ENCODE measurements around the gene PGBD1.

Gene PGBD1

DNA sequence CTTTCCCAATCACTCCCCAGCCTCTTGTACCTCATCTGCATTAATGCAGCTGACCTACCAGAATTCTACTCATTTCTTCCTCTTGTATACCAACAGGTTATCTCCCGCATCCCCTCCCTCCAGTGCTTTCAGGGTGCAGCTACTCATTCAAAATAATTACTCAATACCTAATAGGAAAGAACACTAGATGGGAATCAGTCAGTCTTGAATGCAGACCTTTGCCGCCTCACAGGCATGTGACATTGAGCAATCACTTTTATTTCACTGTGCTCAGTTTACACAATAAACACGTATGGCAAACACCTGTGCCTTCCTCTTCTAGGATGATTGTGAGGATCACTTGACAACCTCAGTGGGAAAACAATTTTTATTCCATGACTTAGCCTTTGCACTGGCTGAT is 41.3 kb downstream of the PGBD1 start:
- H3K4me3 ChIP-seq (ENCODE audit: low read length), result no peak overlapping the region
- no peak for DNase-seq (ENCODE audit: low read depth)
- TF ChIP-seq, protein P1, sequence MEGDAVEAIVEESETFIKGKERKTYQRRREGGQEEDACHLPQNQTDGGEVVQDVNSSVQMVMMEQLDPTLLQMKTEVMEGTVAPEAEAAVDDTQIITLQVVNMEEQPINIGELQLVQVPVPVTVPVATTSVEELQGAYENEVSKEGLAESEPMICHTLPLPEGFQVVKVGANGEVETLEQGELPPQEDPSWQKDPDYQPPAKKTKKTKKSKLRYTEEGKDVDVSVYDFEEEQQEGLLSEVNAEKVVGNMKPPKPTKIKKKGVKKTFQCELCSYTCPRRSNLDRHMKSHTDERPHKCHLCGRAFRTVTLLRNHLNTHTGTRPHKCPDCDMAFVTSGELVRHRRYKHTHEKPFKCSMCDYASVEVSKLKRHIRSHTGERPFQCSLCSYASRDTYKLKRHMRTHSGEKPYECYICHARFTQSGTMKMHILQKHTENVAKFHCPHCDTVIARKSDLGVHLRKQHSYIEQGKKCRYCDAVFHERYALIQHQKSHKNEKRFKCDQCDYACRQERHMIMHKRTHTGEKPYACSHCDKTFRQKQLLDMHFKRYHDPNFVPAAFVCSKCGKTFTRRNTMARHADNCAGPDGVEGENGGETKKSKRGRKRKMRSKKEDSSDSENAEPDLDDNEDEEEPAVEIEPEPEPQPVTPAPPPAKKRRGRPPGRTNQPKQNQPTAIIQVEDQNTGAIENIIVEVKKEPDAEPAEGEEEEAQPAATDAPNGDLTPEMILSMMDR (IDR thresholded peaks at IDR 0.05; ENCODE audit: insufficient read depth, low read depth, low read length, missing control alignments), result no peak

DNA sequence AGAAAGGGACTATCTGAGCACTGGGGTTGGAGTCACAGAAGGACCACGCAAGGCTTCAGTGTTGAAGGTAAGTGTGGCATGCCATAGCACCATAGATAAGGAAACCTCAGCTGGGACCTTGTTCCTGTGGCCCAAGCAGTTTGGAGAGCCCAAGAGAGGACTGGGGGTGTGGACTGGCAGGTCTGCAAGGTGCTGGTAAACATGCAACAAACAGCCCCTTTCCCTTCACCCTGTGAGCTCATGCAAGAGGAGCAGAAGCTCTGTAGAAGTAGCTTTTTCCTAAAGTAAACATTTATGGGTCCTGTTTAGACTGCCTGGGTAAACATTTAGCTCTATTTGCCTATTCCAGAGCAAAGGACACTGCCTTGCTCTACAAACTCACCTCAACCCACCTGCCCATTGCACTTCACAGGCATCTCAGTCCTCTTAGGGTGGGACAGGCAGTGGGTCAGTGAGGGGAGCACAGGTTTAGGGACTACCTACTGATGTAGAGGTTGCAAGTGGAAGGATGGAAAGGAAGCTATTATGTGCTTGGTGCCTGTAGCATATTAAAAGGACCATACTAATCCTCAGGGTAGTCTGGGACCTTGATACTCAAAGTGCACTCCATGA is 42.5 kb downstream of the PGBD1 start:
- H3K4me3 ChIP-seq (ENCODE audit: low read length), result no peak overlapping the region
- TF ChIP-seq, protein P1 (IDR thresholded peaks at IDR 0.05; ENCODE audit: insufficient read depth, low read depth, low read length, missing control alignments), result no peak
- DNase-seq (ENCODE audit: low read depth), result no peak

DNA sequence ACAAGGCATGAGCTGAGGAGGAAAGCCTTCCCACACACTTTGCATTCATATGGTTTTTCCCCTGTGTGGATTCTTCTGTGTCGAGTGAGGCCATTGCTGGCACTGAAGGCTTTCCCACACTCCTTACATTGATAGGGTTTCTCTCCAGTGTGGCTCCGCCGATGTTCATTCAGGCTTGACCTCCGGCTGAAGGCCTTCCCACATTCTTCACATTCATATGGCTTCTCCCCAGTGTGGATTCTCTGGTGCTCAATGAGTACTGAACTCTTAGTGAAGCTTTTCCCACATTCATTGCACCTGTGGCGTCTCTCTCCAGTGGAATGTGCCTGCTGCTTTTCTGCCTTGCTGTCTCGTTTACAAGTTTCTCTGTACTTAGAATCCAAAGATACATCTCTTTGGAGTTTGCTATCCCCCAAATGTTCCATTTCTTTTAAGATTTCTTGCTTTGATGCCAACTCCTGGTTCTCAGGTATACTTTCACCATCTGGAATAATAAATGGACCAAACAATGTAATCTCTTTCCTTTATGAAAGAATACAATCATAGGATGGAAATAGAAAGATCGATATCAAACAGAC is 45.1 kb downstream of the PGBD1 start:
- DNase-seq (ENCODE audit: low read depth), result no peak
- no peak overlapping the region for H3K4me3 ChIP-seq (ENCODE audit: low read length)
- TF ChIP-seq, protein P1 (IDR thresholded peaks at IDR 0.05; ENCODE audit: insufficient read depth, low read depth, low read length, missing control alignments), result no peak

DNA sequence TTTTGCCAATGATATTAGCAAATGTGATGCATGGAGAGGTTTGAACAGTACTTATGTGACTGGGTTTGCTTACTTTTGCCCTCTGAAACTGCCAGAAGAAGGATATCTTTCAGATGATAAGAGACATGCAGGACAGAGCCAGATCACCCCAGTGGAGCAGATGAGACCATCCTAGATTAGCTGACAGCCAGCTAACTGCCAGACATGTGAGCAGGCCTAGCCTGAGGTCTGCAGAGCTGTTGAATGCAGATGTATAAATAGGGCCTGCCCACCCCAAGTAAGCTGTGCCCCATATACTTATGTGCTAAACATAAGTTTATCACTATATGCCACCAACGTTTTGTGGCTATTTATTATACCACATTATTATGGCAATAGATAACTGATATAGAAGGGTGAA is 48.7 kb downstream of the PGBD1 start:
- DNase-seq (ENCODE audit: low read depth), result no peak
- H3K4me3 ChIP-seq (ENCODE audit: low read length), result no peak overlapping the region
- TF ChIP-seq, protein P1 (IDR thresholded peaks at IDR 0.05; ENCODE audit: insufficient read depth, low read depth, low read length, missing control alignments), result no peak

DNA sequence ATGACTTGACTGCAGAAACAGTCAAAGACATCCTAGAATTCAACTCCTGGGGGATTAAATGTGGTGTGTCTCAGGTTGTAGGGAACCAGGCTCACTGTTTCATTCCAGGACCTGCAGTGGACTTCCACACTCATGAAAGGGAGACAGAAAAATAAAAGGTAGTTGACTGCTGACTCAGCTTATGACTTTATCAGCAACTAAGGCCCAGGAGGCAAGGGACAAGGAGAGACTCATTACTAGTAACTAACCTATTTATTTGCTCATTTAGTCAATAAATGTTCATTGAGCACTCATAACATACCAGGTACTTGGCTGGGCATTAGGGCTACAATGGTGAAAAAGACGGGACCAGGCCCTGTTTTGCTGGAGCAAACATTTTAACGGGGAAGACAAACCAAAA is 51.7 kb downstream of the PGBD1 start:
- TF ChIP-seq, protein P1 (IDR thresholded peaks at IDR 0.05; ENCODE audit: insufficient read depth, low read depth, low read length, missing control alignments), result no peak
- DNase-seq (ENCODE audit: low read depth), result no peak
- H3K4me3 ChIP-seq (ENCODE audit: low read length), result no peak overlapping the region

DNA sequence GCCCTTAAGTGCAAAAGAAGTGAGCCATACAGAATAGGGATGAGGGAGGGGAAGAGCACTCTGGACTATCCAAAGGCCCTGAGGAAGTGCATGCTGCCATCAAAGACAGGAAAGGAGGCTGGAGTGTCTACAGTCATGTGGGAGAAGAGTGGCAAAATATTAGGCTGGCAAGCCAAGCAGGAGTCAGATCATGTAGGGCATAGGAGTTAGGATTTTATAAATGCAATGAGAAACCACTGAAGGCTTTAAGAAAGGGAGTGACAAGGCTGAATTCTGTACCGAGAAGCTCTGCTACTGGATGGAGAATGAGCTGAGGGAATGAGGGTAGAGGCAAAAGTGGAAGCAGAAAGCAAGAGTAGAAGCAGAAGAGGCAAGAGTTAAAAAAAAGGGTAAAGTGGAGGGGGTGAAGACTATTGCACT is 52.2 kb downstream of the PGBD1 start:
- no peak for DNase-seq (ENCODE audit: low read depth)
- TF ChIP-seq, protein P1 (IDR thresholded peaks at IDR 0.05; ENCODE audit: insufficient read depth, low read depth, low read length, missing control alignments), result no peak
- no peak overlapping the region for H3K4me3 ChIP-seq (ENCODE audit: low read length)
